ENCODE results near the gene SMIM29. TPM values are rescaled to one million over a fixed set of nuclear protein-coding genes. Genes with fewer than 3 reads are reported as not detected.
A peak's percentile ranks its signal among the peaks of the same experiment; 100 is the strongest.
"Not testable (repeated sequence)": the region's sequence is repeated elsewhere in the genome, so short reads cannot be mapped to it uniquely, and the experiment has no call there.

The SMIM29 gene
- 5.2 TPM for total RNA-seq

GRCh38 chr6:34248727-34249468 is at the start of gene SMIM29:
SMIM29 (minus strand) TSS chr6:34249006; CDS start chr6:34247791, 1,215 bp downstream.
- DNase-seq, result peak; percentile 98

- no peak for DNase-seq
Measured at GRCh38 chr6:34295721-34296120, 46.9 kb upstream of the SMIM29 start.

GRCh38 chr6:34292954-34293353 is 44.1 kb upstream of the SMIM29 start:
- no peak for DNase-seq

GRCh38 chr6:34289137-34289536 is 40.3 kb upstream of the SMIM29 start:
- no peak for DNase-seq

- no peak for DNase-seq
Measured at GRCh38 chr6:34288581-34288980, 39.8 kb upstream of the SMIM29 start.

- no peak for DNase-seq
Measured at GRCh38 chr6:34285448-34286164, 36.8 kb upstream of the SMIM29 start.

GRCh38 chr6:34284563-34285447 is 36.0 kb upstream of the SMIM29 start:
- DNase-seq, result no peak

- DNase-seq, result no peak
Measured at GRCh38 chr6:34281702-34282334, 33.0 kb upstream of the SMIM29 start.

- DNase-seq, result no peak
Measured at GRCh38 chr6:34280216-34280615, 31.4 kb upstream of the SMIM29 start.

- DNase-seq, result no peak
Measured at GRCh38 chr6:34278833-34279232, 30.0 kb upstream of the SMIM29 start.

- no peak for DNase-seq
Measured at GRCh38 chr6:34277763-34278112, 28.9 kb upstream of the SMIM29 start.

GRCh38 chr6:34276881-34277762 is 28.3 kb upstream of the SMIM29 start:
- DNase-seq, result no peak

- DNase-seq, result no peak
Measured at GRCh38 chr6:34276191-34276590, 27.4 kb upstream of the SMIM29 start.

GRCh38 chr6:34275128-34275804 is 26.5 kb upstream of the SMIM29 start:
- DNase-seq, result no peak

- DNase-seq, result no peak
Measured at GRCh38 chr6:34274129-34274528, 25.3 kb upstream of the SMIM29 start.

GRCh38 chr6:34273242-34273805 is 24.5 kb upstream of the SMIM29 start:
- DNase-seq, result no peak

GRCh38 chr6:34272013-34272926 is 23.5 kb upstream of the SMIM29 start:
- DNase-seq, result no peak

- DNase-seq, result not testable (repeated sequence)
Measured at GRCh38 chr6:34269658-34270341, 21.0 kb upstream of the SMIM29 start.

- not testable (repeated sequence) for DNase-seq
Measured at GRCh38 chr6:34269132-34269531, 20.3 kb upstream of the SMIM29 start.

Data from tongue (tissue), 2 donors.